ENCODE data around the gene ESRRG.
"Not testable (repeated sequence)": the region's sequence is repeated elsewhere in the genome, so short reads cannot be mapped to it uniquely, and the experiment has no call there.

Gene ESRRG

GRCh38 chr1:216576234-216576937 lies 146.8 kb downstream of the ESRRG start:
- no peak for DNase-seq (ENCODE audit: low spot score)
- FAIRE-seq = no peak

DNA sequence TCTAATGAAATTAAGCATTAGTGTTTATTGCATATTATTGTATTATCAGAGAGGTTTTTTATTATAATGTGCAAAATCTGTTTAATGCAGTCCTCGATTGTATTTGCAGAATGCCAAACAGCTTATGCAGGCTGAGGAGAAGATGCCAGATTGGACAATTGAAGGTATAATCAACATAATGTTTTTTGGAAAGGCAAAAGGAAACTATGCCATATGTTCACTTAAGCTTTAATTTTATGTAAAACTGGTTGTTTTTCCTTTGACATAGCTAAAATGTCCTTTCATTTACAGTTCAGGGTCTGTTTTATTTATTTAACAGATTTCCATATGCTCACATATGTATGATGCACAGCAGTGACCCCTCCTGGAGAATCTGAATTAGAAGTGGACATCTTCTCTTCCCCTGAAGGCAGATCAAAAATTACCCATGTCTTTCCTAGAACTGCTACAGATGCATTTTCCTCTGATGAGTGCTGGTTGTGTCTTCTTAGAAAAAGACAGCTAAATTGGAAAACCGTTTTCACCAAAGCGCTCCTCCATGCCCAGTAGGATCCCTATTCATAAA lies 156.5 kb downstream of the ESRRG start:
- no peak for DNase-seq (ENCODE audit: low spot score)
- no peak for FAIRE-seq

DNA sequence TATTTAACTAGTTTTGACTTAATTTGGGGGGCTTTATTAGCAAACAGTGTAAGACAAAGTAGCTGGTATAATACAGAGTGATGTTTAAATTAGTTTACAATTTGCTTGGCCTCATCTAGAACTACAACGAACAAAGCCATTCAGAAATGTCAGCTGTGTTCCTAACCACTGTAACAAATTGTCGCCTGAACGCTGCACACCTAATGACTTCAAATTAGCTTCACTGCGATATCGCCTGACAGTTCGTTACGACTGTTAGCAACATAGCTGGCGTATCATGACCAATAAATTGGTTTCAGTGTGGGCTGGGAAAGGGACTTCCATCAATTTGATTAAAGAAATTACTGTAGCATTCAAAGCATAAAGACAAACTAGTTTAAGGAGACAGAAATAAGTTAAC lies 160.1 kb downstream of the ESRRG start:
- DNase-seq (ENCODE audit: low spot score) (no peak), FAIRE-seq (no peak)

- no peak for FAIRE-seq
- DNase-seq (ENCODE audit: low spot score) = no peak
Measured at GRCh38 chr1:216562383-216562782, 160.8 kb downstream of the ESRRG start.

GRCh38 chr1:216560527-216560926 lies 162.7 kb downstream of the ESRRG start:
- FAIRE-seq (no peak), DNase-seq (ENCODE audit: low spot score) (no peak)

- no peak for DNase-seq (ENCODE audit: low spot score)
- no peak for FAIRE-seq
Measured at GRCh38 chr1:216559359-216559758, 163.9 kb downstream of the ESRRG start.

DNA sequence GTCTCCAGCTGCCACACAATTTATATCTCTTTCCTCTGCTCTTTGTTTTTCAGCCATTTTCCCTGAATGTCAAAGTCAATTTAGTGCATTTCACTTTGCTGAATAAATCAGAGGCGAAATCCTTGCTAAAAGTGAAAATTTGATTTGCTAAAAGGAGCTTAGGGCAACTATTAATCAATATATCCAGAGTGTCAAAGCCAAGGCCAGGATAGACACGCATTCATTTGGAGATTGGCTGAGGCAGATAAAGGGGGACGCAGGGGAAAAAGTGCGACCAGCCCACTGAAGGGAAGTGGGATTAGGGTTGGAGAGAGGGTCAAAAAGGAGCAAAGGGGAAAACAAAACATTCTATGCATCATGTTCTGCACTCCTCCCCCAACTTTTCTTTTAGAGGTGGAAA lies 167.6 kb downstream of the ESRRG start:
- no peak for FAIRE-seq
- no peak for DNase-seq (ENCODE audit: low spot score)

GRCh38 chr1:216554934-216555333 lies 168.3 kb downstream of the ESRRG start:
- FAIRE-seq = no peak
- no peak for DNase-seq (ENCODE audit: low spot score)

- FAIRE-seq (no peak), DNase-seq (ENCODE audit: low spot score) (no peak)
Measured at GRCh38 chr1:216553766-216554165, 169.5 kb downstream of the ESRRG start.

GRCh38 chr1:216553040-216553439 lies 170.2 kb downstream of the ESRRG start:
- FAIRE-seq (no peak), DNase-seq (ENCODE audit: low spot score) (no peak)

GRCh38 chr1:216549796-216550195 lies 173.4 kb downstream of the ESRRG start:
- DNase-seq (ENCODE audit: low spot score) (no peak), FAIRE-seq (no peak)

DNA sequence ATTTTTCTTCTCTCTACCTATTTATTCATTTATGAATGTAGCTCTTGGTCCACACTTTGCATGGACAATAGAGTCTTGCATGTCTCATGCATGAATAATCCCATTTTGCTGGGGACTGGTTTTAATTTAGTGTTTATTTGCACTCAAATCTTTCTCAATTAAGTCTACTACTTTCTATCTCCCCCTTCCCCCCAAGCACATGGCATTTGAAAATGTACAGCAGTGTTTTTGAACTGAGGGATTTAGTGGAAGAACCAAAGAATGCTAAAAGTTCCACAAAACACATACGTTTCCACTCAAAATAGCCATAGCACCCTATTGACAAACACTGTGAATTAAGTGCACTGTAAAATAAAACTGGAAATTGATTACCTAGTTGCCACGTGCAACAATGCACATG lies 180.5 kb downstream of the ESRRG start:
- FAIRE-seq (no peak), DNase-seq (ENCODE audit: low spot score) (no peak)

DNA sequence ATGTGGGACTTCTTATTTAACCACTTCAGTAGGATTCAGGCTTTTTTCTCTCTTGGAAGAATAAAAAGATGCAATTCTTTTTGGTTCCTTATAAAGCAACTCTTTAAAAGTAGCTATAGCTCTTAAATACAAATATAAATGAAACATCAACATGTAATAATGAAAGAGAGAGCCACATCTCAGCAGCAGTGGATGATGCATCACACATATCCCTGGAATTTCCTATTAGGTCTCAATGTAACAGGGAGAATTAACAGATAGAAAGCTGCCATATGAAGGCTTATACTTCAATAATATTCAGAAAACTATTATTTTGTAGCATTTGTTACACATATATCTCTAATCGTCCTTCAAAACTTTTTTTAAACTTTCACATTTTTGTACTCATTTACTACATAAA lies 181.0 kb downstream of the ESRRG start:
- no peak for FAIRE-seq
- DNase-seq (ENCODE audit: low spot score) = no peak

DNA sequence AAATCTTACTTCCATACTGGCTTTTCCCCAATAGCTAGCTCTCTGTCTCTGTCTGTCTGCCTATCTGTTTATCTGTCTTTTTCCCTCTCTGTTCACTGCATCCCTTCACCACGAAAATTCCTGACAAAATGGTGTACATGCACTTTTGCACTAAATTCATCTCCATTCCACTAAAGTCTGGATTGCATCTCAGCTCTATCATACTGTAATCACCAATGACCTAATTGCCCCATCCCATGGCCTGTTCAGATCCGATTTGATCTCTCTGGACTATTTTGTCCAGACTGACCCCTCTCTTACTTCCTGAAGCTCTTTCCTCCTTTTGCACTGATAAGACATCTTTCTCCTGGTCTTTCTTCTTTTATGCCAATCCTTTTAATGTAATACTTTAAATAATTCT lies 187.5 kb downstream of the ESRRG start:
- FAIRE-seq (no peak), DNase-seq (ENCODE audit: low spot score) (no peak)

- DNase-seq (ENCODE audit: low spot score) (no peak), FAIRE-seq (no peak)
Measured at GRCh38 chr1:216535059-216535458, 188.2 kb downstream of the ESRRG start.

DNA sequence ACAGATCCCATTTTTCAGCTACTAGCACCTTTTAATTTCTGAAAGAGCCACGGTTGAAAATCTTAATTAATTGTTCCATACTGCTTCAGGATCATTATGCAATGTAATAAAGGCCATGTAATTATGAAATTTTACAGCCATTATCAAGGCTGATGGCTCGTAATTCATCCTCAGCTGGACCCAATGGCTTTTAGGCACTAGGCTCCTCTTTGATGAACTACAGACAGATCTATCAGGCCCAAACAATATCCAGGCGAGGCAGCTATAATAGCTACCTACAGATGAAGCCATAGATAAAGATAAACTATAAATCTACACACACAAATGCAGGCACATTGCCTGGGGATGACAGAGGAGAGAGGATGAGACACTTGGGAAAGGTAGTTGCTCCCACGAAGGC lies 189.5 kb downstream of the ESRRG start:
- FAIRE-seq = no peak

GRCh38 chr1:216532251-216532798 lies 190.9 kb downstream of the ESRRG start:
- DNase-seq (ENCODE audit: low spot score) (no peak), FAIRE-seq (no peak)

More for the DNA sequence above, 189.5 kb downstream of the ESRRG start:
- no peak for DNase-seq (ENCODE audit: low spot score)

GRCh38 chr1:216531263-216532239 lies 191.7 kb downstream of the ESRRG start:
- no peak for FAIRE-seq
- DNase-seq (ENCODE audit: low spot score) = peak; percentile 17

GRCh38 chr1:216529851-216530250 lies 193.4 kb downstream of the ESRRG start:
- not testable (repeated sequence) for DNase-seq (ENCODE audit: low spot score)

DNA sequence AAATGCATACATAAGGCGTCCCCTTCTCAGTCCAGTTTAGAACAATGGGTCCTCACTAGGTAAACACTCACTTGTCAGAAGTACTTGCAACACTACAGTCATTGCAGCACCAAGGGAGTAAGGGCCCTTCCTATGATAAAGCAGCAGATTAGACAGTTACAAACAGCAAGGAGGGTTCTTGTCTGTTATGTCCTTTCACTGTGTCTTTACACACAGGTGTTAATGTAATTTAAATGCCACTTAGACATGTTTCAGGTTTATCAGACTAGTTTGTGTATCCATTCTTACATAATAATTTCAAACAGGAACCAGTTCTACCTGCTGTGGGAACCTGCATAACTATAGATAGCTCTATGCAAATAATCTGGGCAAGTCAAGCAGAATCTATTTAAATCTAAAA lies 194.4 kb downstream of the ESRRG start:
- DNase-seq (ENCODE audit: low spot score) = no peak
- FAIRE-seq = no peak

More at GRCh38 chr1:216529851-216530250, 193.4 kb downstream of the ESRRG start:
- FAIRE-seq = not testable (repeated sequence)

GRCh38 chr1:216523449-216524190 lies 199.6 kb downstream of the ESRRG start:
- DNase-seq (ENCODE audit: low spot score) (no peak), FAIRE-seq (no peak)

All from urothelium cell line (cell line).